IPS-11a (cell line): ENCODE results near the gene ADCY2.

Experiments used
- H3K4me3 ChIP-seq: one replicate; pipeline ENCODE4 v1.5.1; 2013; ENCODE audit warnings: low read depth, low read length, control low read depth

ADCY2 gene

DNA sequence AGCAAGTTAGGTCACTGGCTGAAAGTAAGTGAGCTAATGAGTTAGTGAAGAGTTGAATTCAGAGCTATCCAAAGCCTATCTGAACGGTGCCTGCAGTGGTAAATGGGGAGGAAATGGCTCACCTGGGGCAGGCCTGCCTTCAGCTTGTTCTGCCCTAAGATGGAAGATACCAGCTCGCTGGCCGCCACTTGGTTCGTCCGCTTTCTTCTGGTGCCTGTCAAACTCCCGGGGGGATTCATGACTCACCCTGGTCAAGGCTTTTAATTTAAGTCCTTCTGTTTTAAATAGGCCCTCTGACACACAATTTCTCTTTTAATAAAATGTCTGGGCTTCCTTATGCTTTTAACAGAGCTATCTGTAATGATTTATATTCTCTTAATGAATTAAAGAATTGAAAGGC, 376.2 kb downstream of the ADCY2 start:
- no peak overlapping the region for H3K4me3 ChIP-seq

DNA sequence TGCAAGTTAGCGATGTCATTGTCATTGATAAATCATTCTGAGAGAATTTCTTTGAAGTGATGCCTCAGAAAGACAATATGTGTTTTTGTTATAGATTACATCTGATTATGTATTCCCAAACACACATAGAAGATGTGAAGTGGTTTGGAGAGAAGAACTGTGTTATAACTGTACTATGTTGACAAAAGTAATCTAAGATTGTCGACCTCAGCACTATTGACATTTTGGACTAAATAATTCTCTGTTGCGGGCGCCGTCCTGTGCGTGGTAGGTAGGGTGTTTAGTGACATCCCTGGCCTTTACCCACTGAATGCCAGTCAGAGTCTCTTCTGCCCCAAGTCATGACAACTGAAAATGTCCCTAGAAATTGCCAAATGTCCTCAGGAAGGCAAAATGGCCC, 377.2 kb downstream of the ADCY2 start:
- H3K4me3 ChIP-seq, result no peak overlapping the region

DNA sequence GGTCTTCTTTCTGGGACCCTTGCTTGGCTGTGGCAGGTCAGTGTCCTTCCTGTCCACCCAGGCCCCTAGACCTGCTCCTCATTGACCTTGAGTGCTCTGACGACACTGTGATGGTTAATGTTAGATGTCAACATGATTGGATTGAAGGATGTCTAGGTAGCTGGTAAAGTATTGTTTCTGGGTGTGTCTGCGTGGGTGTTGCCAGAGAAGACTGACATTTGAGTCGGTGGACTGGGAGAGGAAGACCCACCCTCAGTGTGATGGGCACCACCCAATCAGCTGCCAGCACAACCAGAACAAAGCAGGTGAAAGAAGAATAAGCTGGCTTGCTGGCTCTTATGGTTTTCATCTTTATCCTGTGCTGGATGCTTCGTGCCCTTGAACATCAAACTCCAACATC, 380.5 kb downstream of the ADCY2 start:
- H3K4me3 ChIP-seq, result no peak overlapping the region

DNA sequence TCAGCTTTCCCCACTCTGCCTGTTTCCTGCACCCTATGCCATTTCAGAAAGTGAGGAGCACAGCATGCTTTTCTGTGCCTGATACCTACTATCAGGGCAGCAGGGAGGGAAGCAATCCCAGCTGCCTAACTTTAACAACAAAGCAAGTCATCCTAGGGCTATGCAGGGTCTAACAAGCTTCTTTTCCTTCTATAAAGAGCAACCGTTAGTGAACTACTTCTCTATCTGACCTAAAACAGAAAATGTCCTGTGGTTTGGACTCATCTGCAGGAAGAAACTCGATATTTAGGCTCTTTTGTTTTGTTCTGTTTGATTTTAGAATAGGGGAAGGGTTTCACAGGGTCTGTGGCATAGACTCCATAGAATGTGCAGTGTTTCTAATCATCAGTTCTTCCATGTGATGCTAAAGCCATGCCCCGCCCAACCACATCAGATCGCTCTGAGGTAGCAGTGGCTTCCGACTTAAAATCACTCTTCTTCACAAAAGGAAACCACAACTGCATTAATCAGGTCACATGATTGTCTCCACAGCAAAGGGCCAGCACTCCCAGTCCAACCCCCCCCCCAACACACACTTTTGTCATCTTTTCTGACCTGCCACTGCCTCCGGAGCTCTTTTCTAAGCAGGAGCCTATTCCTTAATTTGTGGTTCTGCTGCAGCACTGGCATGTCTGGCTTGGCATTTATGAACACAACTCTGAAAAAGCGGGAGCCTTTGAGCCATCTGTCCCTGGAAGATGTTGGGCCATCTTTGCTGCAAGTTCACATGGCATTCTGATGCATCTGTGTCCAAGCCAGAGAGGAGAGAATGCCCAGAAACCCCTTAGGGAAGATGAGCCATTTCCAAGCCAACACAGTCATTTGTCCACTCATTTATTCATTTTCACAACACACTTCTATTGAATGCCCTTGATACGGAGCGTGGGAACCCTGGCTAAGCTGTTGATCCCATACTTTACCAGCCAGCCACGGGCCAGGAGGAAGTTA, 383.4 kb downstream of the ADCY2 start:
- no peak overlapping the region for H3K4me3 ChIP-seq

DNA sequence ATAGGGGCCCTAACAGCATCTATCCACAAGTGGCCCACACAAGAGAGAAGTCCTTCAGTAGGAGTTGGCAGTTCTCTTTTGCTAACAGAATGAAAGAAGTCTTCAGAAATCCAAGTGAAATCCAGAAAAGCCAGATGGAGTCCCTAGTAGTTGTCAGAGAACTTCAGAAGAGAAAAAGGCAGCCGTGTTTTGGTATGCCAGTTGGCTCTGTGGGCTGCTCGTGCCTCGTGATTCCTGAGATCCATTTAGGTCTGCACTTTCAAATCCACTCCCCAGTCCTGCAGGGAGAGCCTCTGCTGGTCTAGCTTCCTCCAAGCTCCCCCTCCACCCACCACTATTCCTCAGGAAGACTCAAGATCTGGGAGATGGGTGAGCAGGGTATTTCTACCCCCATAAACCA, 386.0 kb downstream of the ADCY2 start:
- no peak overlapping the region for H3K4me3 ChIP-seq

DNA sequence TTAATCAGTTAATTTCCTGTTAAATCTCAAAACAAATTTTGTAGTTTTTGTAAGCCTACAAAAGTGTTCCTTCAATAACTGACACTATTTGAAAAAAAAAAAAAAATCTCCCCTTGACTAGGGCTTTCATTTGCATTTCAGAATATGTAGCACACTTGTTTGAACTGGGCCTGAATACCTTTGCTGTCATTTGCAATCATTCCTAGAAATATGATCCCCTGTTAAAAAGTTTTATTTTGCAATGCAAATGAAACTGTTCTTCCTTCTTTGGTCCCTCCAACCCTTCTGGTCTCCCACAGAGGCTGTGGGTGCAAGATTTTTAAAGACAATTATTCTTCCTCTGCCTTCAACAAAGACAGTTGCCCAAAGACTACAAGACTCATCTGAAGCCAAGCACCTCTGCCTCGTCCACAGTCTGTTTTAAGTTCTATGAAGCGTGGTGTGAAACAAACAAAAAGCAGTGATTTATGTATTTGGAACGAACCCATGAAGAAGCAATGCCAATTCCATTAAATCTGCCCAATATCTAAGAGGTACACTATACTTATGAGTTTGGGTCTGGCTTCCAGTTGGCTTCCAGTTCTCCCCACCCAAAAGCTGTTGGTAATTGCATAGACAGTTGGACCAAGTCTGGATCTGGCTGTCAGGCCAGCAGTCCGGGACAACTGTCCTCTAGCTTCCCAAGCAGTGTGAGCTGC, 388.9 kb downstream of the ADCY2 start:
- no peak overlapping the region for H3K4me3 ChIP-seq

DNA sequence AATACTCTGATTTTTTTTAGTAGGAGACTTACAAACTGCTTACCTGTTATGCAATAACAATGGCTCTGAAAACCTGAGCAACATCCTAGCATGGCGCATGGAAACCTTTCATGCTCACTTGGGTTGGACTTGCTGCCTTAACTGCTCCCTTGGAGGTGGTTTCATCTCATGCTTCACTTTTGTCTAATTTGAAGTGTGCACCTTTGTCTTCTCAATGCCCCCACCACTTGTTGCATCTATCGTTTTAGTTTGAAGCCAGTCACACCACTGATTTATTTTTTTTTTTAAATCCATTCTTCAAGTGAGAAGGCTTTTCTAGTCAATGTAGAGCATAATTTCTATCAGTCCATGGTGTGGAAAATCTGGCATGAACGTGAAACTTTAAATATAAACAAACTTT, 391.8 kb downstream of the ADCY2 start:
- no peak overlapping the region for H3K4me3 ChIP-seq

DNA sequence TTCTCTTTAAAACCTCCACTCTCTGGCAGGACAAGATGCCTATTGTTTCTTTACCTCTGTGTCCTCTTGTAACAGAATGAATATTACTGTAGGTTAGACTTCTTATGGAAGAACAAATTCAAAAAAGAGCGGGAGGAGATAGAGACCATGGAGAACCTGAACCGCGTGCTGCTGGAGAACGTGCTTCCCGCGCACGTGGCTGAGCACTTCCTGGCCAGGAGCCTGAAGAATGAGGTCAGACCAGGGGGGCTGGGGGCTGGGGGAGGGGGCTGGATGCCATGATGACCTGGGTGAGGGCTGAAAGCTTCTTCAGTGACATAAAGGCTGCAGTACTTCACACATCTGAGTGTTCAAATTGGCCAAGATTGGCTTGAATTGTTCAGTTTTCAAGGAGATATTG, 393.6 kb downstream of the ADCY2 start:
- H3K4me3 ChIP-seq, result no peak overlapping the region

DNA sequence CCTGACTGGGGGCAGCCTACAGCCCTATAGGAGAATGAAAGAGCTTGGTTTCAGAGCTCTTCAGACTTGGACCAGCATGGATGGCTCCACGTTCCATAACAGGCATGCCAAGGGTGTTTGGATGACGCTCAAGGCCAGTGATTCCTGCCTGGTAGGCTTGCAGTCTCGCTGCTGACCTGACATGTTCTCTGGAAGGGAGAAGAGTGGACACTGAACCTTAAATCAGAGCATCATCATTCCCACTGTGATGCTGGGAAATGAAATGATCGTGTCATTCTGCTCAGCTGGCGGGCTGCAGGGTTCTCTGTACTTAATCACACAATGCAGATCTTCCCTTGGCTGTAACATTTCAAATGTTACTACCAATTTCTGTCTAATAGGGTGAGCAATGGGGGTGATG, 398.0 kb downstream of the ADCY2 start:
- H3K4me3 ChIP-seq, result no peak overlapping the region

DNA sequence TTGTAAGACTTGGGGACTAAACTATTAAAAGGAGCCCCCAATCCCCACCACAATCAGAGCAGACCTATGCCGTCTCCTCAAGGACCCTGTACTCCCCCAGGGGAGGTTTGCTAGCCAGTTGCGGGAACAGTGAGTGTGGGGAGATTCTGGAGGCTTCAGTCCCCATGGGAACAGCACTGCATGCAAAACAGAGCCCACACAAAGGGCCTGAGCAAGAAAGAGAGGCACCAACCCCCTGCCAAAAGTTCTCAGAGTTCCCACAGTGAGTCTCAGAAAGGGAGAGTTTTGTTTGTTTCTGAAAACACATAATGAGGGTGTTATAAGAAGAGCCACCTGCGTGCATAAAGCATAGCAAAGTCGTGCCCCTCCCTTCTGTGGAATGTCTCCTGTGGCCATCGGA, 398.4 kb downstream of the ADCY2 start:
- H3K4me3 ChIP-seq, result no peak overlapping the region

DNA sequence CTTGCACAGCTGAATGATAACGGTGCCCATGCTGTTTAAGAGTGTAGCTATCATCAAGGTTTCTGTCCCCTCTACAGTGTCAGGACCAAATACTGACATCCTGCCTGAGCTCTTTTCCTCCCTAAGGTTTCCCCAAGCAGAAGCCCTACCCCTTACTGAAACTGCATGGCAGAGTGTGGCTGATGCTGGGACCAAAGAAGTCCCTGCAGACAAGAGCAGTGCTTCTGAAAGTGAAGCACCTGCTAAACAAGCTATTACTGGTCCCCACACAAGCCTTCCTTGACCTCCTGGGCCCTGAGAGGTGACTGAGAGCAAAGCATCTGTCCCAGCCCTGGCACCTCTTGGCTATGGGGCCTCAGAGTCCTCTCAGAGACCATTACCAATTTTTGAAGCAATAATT, 398.9 kb downstream of the ADCY2 start:
- H3K4me3 ChIP-seq, result no peak overlapping the region

DNA sequence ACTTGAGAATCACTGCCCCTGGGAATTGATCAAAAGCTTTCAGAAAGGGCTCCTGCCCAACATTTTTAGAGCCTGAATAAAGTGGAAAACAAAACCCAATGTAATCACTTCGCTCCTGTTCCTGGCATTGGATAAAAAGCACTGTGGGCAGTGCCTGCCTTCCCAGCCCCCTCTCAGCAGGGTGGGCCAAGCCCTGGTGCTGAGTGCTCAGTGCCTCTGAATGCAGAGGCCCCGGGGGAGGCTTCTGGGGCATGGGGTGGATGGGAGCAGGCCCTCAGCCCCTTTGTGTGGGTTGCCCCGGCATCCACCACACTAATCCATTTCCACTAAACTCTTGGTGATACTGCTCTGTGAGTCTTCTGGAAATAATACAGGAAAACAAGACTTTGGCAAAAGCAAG, 399.4 kb downstream of the ADCY2 start:
- H3K4me3 ChIP-seq, result no peak overlapping the region

DNA sequence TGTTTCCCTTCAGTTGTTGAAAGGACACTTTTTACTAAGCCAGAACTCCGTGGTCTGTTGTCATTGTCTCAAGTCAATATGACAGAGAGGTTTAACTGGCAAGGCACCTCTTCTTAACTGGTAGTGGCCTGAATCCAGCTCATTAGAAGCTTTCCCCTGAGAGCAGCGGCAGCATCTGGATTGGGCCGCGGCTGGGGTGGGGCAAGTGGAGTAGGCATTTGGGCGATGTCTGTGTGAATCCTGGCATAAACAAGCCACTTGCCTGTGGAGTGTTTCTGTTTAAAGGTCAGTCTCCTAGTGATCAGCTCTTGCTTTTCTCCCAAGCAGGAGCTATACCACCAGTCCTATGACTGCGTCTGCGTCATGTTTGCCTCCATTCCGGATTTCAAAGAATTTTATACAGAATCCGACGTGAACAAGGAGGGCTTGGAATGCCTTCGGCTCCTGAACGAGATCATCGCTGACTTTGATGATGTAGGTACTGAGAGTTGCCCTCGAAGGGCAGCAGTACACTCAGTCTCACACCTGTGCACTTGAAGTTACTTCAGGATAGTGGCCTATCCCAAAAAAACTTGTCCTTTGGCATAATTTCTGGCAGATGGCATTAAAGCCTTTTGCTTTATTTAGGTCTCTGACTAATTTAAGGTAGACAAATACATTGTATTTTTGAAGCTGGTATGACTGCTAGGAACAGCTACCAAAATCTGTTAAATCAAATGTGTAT, 406.1 kb downstream of the ADCY2 start:
- no peak overlapping the region for H3K4me3 ChIP-seq

DNA sequence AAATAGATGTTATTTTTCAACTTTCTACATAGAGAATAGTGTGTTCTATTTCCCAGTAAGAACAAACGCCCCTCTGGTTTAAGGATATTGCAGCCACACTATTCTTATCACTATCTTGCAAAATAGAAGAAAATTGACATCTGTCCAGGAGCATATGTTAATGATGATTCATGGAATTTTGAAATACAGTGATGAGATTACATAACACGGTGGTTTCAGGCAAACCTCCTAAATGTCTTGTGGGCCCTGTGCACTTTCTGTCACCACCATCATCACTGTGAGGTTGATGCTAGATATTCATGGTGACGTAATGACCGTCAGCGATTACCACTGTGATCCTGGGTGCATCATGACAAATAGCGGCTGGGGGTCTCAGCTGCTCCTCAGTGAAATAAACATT, 406.9 kb downstream of the ADCY2 start:
- H3K4me3 ChIP-seq, result no peak overlapping the region

DNA sequence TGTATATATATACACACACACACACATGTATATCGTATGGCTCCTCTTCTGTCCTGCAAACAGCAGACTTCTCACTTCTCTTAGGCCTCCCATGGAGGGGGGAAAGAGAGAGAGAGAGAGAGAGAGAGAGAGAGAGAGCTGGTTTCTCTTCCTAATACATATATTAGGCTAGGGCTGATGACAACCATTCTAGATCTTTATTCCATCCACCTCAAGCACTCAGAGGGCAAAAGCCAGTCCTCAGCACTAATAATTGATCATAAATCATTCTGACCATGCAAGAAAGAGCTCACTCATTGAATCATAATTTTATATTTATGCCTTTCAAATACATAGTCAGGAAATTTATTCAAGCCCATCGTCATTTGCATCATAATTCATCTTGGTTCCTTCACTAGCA, 408.0 kb downstream of the ADCY2 start:
- no peak overlapping the region for H3K4me3 ChIP-seq

DNA sequence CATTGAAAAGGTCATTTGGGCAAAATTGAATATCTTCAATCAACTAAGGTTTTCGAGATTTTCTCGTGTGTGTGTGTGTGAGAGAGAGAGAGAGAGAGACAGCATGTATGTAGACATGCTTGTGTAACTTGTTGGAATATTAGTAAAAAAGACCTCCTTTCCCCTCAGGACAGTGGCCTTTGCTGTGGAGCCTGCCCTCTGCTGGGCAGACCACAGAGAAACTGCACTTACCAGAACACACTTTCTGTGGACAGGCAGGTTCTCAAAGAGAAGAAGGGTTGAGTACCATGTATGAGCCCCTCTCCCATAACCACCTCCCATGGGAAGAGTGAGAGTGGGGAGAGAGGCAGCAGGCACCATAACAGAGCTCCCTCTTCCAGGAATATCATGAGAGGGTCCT, 409.4 kb downstream of the ADCY2 start:
- no peak overlapping the region for H3K4me3 ChIP-seq

DNA sequence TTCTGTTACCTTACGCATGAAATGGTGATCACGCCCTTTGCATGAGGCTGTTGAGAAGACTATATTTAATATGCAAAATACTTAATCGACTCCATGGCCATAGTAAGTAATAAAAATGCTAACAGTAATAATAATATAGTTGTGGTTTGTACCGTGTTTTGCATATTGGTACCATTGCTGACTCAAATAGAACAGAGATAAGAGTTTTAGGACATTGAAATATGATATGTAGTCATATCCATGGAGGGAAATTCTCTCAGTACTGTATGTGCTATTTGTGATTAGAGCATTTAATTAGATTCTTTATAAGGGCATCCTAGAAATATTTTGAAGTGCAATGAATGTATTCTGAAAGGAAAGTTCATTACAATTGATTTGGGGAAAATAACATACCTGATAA, 413.1 kb downstream of the ADCY2 start:
- H3K4me3 ChIP-seq, result no peak overlapping the region

DNA sequence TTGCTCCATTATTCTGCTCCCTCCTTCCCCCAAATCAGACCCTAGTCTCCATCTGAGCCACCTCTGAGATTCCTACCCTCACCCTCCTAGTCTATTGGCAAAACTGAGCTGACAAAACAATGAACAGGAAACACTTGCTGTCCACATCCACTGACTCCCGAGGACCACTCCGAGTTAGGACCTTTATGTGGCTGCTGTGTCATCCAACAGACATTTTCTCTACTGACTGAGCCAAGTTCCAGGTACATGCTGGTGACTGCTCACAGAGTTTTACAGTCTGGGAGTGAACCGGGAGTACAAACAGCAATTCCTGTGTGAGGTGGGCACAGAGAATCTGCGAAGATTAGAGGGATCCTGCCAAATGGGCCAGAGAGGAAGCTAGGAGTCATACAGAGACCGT, 415.8 kb downstream of the ADCY2 start:
- no peak overlapping the region for H3K4me3 ChIP-seq

DNA sequence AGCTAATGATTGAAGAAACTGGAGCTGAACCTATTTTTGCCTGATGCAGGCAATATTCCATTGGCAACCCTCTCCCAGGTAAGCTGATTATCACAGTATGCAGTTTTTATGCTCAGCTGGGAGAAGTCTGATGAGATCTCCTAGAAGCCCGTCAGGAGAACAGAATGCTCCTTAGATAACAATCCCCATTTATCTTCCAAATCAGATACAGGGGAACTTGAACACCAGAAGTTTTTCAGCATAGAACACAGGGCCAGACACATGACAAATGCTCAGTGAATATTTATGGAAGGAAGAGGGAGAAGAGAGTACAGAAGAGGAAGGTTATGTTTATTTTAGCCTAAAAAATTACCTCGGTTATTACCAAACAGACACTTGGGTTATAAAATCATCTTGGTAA, 417.1 kb downstream of the ADCY2 start:
- H3K4me3 ChIP-seq, result no peak overlapping the region

DNA sequence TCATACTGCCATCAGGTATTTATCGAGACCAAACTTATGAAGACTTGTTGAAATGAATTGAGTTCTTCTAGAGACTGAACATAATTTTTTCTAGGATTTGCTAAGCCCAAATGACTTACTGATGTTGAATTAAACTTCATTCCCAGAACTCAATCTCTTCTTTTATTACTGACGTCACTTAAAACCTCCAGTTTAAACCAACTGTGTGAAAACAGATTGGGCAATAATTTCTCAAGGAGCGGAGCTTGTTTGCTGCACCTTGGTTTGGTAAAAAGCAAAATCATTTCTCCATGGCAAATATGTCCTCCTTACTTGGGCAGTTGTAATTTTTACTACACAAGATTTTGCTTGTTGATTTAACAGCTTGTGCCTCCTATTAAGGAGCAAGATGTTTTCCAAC, 417.6 kb downstream of the ADCY2 start:
- no peak overlapping the region for H3K4me3 ChIP-seq

DNA sequence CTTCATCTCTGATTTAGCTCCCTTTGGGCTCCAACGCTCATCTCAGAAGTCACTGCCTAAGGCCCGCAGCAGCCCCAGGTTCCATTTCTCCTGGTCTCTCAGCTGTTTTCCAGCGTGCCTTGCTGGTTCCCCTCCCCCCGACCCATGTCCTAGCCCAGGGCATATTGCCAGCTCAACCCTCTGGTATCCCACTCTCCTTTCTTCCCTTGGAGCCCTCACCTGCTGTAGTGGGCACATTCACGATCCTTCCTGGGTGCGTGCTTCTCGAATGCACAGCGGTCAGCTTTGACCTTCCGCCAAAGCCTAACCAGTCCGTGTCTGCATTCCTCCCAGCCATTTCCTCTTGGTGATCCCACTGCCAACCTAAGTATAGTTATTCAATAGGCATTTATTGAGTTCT, 418.9 kb downstream of the ADCY2 start:
- H3K4me3 ChIP-seq, result no peak overlapping the region
